GM08714 (cell line): ENCODE measurements around the gene MARK3.

Source experiments
- H3K4me3 ChIP-seq: fragments of 200-500 bp; sonication (Bioruptor generic); 2 replicates; pipeline ENCODE4 v1.5.1; 2014; ENCODE audit warnings: mild to moderate bottlenecking, low read length, inconsistent platforms
- ZNF274 ChIP-seq: IDR thresholded peaks from 2 replicates; pipeline ENCODE4 v1.6.1; 2012; ENCODE audit warnings: mild to moderate bottlenecking, low read depth, low read length

MARK3 gene

GRCh38 chr14:103380719-103381377 is 4.4 kb upstream of the MARK3 start:
- no peak overlapping the region for H3K4me3 ChIP-seq
- no peak for TF ChIP-seq ZNF274

GRCh38 chr14:103382376-103382775 is 2.8 kb upstream of the MARK3 start:
- TF ChIP-seq ZNF274 = no peak
- H3K4me3 ChIP-seq = no peak overlapping the region

GRCh38 chr14:103384450-103385151 is 614 bp upstream of the MARK3 start:
- H3K4me3 ChIP-seq = peak overlapping the region; percentile 87
- TF ChIP-seq ZNF274 = no peak

- H3K4me3 ChIP-seq = peak overlapping the region; percentile 87
- TF ChIP-seq ZNF274 = no peak
Measured at GRCh38 chr14:103385929-103386712, 906 bp downstream of the MARK3 start.

GRCh38 chr14:103386713-103387329 is 1.6 kb downstream of the MARK3 start:
- no peak for TF ChIP-seq ZNF274
- peak overlapping the region; percentile 87 for H3K4me3 ChIP-seq

GRCh38 chr14:103388664-103389063 is 3.4 kb downstream of the MARK3 start:
- H3K4me3 ChIP-seq = no peak overlapping the region
- no peak for TF ChIP-seq ZNF274

GRCh38 chr14:103390605-103391004 is 5.4 kb downstream of the MARK3 start:
- no peak overlapping the region for H3K4me3 ChIP-seq
- TF ChIP-seq ZNF274 = no peak

- no peak overlapping the region for H3K4me3 ChIP-seq
- TF ChIP-seq ZNF274 = no peak
Measured at GRCh38 chr14:103391048-103391447, 5.8 kb downstream of the MARK3 start.

GRCh38 chr14:103392106-103392505 is 6.9 kb downstream of the MARK3 start:
- no peak overlapping the region for H3K4me3 ChIP-seq
- no peak for TF ChIP-seq ZNF274

GRCh38 chr14:103392572-103392971 is 7.4 kb downstream of the MARK3 start:
- no peak overlapping the region for H3K4me3 ChIP-seq
- TF ChIP-seq ZNF274 = no peak

GRCh38 chr14:103393070-103393469 is 7.9 kb downstream of the MARK3 start:
- TF ChIP-seq ZNF274 = no peak
- H3K4me3 ChIP-seq = no peak overlapping the region

GRCh38 chr14:103393676-103394626 is 8.7 kb downstream of the MARK3 start:
- TF ChIP-seq ZNF274 = no peak
- H3K4me3 ChIP-seq = no peak overlapping the region

- TF ChIP-seq ZNF274 = no peak
Measured at GRCh38 chr14:103395244-103395643, 10.0 kb downstream of the MARK3 start.

GRCh38 chr14:103396463-103396862 is 11.2 kb downstream of the MARK3 start:
- H3K4me3 ChIP-seq = no peak overlapping the region
- TF ChIP-seq ZNF274 = no peak

More at GRCh38 chr14:103395244-103395643, 10.0 kb downstream of the MARK3 start:
- H3K4me3 ChIP-seq = no peak overlapping the region
